ENCODE measurements around the gene SH2D2A. TPM values are rescaled to one million over a fixed set of nuclear protein-coding genes. Genes with fewer than 3 reads are reported as not detected.

Gene SH2D2A
- polyA plus RNA-seq, 1 donor from 2014 or later, result not detected

DNA sequence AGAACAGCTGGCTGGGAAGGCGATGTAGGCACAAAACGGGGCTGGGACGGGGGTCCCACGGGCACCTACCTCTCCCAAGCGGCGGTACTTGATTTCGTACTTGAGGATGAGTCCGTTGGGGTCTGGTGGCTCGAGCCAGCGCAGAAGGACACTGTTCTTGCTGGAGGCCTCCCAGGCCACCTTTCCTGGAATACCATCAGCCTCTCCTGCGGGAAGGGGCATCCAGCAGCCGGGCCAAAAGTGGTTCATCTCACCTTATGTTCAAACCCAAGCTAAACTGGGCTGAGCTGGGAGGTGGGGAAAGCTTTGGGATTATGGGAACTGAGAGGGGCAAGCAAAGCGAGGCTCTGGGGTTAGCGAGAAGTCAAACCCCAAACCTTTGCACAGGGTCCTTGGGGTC is 28.0 kb upstream of the SH2D2A start:
- TF ChIP-seq, protein P1, sequence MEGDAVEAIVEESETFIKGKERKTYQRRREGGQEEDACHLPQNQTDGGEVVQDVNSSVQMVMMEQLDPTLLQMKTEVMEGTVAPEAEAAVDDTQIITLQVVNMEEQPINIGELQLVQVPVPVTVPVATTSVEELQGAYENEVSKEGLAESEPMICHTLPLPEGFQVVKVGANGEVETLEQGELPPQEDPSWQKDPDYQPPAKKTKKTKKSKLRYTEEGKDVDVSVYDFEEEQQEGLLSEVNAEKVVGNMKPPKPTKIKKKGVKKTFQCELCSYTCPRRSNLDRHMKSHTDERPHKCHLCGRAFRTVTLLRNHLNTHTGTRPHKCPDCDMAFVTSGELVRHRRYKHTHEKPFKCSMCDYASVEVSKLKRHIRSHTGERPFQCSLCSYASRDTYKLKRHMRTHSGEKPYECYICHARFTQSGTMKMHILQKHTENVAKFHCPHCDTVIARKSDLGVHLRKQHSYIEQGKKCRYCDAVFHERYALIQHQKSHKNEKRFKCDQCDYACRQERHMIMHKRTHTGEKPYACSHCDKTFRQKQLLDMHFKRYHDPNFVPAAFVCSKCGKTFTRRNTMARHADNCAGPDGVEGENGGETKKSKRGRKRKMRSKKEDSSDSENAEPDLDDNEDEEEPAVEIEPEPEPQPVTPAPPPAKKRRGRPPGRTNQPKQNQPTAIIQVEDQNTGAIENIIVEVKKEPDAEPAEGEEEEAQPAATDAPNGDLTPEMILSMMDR (IDR thresholded peaks at IDR 0.05; ENCODE audit: poor library complexity, severe bottlenecking), result no peak
- TF ChIP-seq RAD21 (conservative IDR thresholded peaks at IDR 0.05) (no peak), MXI1 (conservative IDR thresholded peaks at IDR 0.05; ENCODE audit: poor library complexity, severe bottlenecking) (no peak), SMC3 (conservative IDR thresholded peaks at IDR 0.05; ENCODE audit: poor library complexity) (no peak), REST (IDR thresholded peaks at IDR 0.05; ENCODE audit: borderline replicate concordance) (no peak), TAF1 (IDR thresholded peaks at IDR 0.05; ENCODE audit: low read depth) (no peak), EZH2 (IDR thresholded peaks at IDR 0.05; ENCODE audit: borderline replicate concordance, insufficient read depth, low read length, poor library complexity, severe bottlenecking) (no peak), EP300 (conservative IDR thresholded peaks at IDR 0.05; ENCODE audit: poor library complexity, severe bottlenecking) (no peak), POLR2AphosphoS5 (IDR thresholded peaks at IDR 0.05) (no peak)
- H3K9me2 ChIP-seq (ENCODE audit: insufficient read depth, low read length), result no peaks in the 10 kb centered on the region
- H3K4me3 ChIP-seq (ENCODE audit: low read length), result no peak overlapping the region
- no peak overlapping the region for H3K27ac ChIP-seq (ENCODE audit: low read length)
- no peaks in the 10 kb centered on the region for H3F3A ChIP-seq (ENCODE audit: insufficient read depth, low read length, poor library complexity, severe bottlenecking)
- H3K9me3 ChIP-seq (ENCODE audit: low read length), result no peaks in the 10 kb centered on the region
- no peaks in the 10 kb centered on the region for H4K20me1 ChIP-seq (ENCODE audit: insufficient read depth)
- no peak overlapping the region for H3K9ac ChIP-seq (ENCODE audit: low read length)
- no peak overlapping the region for H2AFZ ChIP-seq (ENCODE audit: low read depth, low read length)
- H3K79me2 ChIP-seq (replicated peaks; ENCODE audit: insufficient read depth, low read length), result no peaks in the 10 kb centered on the region
- H3K27me3 ChIP-seq (ENCODE audit: insufficient read depth, low read depth, low read length), result peaks cover 67% of the 10 kb centered on the region
- no peak overlapping the region for H3K4me2 ChIP-seq (ENCODE audit: low read length)
- H3K36me3 ChIP-seq (ENCODE audit: insufficient read depth, low read length), result no peaks in the 10 kb centered on the region

- H3K27ac ChIP-seq (ENCODE audit: low read length), result no peak overlapping the region
- no peaks in the 10 kb centered on the region for H4K20me1 ChIP-seq (ENCODE audit: insufficient read depth)
- no peaks in the 10 kb centered on the region for H3K79me2 ChIP-seq (replicated peaks; ENCODE audit: insufficient read depth, low read length)
- peaks cover 61% of the 10 kb centered on the region for H3K27me3 ChIP-seq (ENCODE audit: insufficient read depth, low read depth, low read length)
- no peak overlapping the region for H3K9ac ChIP-seq (ENCODE audit: low read length)
- H3F3A ChIP-seq (ENCODE audit: insufficient read depth, low read length, poor library complexity, severe bottlenecking), result no peaks in the 10 kb centered on the region
- H3K36me3 ChIP-seq (ENCODE audit: insufficient read depth, low read length), result no peaks in the 10 kb centered on the region
- TF ChIP-seq RAD21 (conservative IDR thresholded peaks at IDR 0.05) (no peak), SMC3 (conservative IDR thresholded peaks at IDR 0.05; ENCODE audit: poor library complexity) (no peak), EZH2 (IDR thresholded peaks at IDR 0.05; ENCODE audit: borderline replicate concordance, insufficient read depth, low read length, poor library complexity, severe bottlenecking) (no peak), MXI1 (conservative IDR thresholded peaks at IDR 0.05; ENCODE audit: poor library complexity, severe bottlenecking) (no peak), POLR2AphosphoS5 (IDR thresholded peaks at IDR 0.05) (no peak), TAF1 (IDR thresholded peaks at IDR 0.05; ENCODE audit: low read depth) (no peak), REST (IDR thresholded peaks at IDR 0.05; ENCODE audit: borderline replicate concordance) (no peak), EP300 (conservative IDR thresholded peaks at IDR 0.05; ENCODE audit: poor library complexity, severe bottlenecking) (no peak)
- TF ChIP-seq, protein P1 (IDR thresholded peaks at IDR 0.05; ENCODE audit: poor library complexity, severe bottlenecking), result no peak
- no peak overlapping the region for H3K4me3 ChIP-seq (ENCODE audit: low read length)
- no peaks in the 10 kb centered on the region for H3K9me2 ChIP-seq (ENCODE audit: insufficient read depth, low read length)
- no peak overlapping the region for H2AFZ ChIP-seq (ENCODE audit: low read depth, low read length)
- H3K4me2 ChIP-seq (ENCODE audit: low read length), result no peak overlapping the region
- H3K9me3 ChIP-seq (ENCODE audit: low read length), result no peaks in the 10 kb centered on the region
Measured at GRCh38 chr1:156844102-156844501, 27.5 kb upstream of the SH2D2A start.
